Left renal pelvis (tissue), 4 donors: Measurements from ENCODE around the gene OMP. TPM values are rescaled to one million over a fixed set of nuclear protein-coding genes. Genes with fewer than 3 reads are reported as not detected.

Experiments used
- DNase-seq, 4 donors: peaks; one replicate each; pipeline ENCODE4 v3.0.0-alpha.2; 2013; ENCODE audit warnings: low read depth in 4 of 4, low spot score in 3 of 4
- polyA plus RNA-seq, 4 donors: library from polyadenylated mRNA; unstranded; fragments of 120-200 nt; gene quantifications; one replicate each; pipeline ENCODE4 v1.2.1, GENCODE V29; 2013; ENCODE audit not compliant: insufficient read length in 4 of 4

Gene OMP
- polyA plus RNA-seq, 4 donors, result 0.50 to 0.53 TPM; not detected in 2

- DNase-seq, result no peak
Measured at GRCh38 chr11:77119531-77119936, 16.9 kb downstream of the OMP start.

- no peak for DNase-seq
Measured at GRCh38 chr11:77120571-77120970, 17.9 kb downstream of the OMP start.

GRCh38 chr11:77121096-77121640 is 18.5 kb downstream of the OMP start:
- DNase-seq, result no peak

- DNase-seq, result no peak
Measured at GRCh38 chr11:77121876-77122575, 19.4 kb downstream of the OMP start.

GRCh38 chr11:77122576-77123212 is 20.1 kb downstream of the OMP start:
- DNase-seq, result no peak

- no peak for DNase-seq
Measured at GRCh38 chr11:77123591-77123990, 21.0 kb downstream of the OMP start.

GRCh38 chr11:77124041-77124440 is 21.4 kb downstream of the OMP start:
- DNase-seq, result no peak

- no peak for DNase-seq
Measured at GRCh38 chr11:77124488-77124887, 21.8 kb downstream of the OMP start.

- DNase-seq, result no peak
Measured at GRCh38 chr11:77125191-77125590, 22.6 kb downstream of the OMP start.

- no peak for DNase-seq
Measured at GRCh38 chr11:77125695-77126094, 23.1 kb downstream of the OMP start.

- DNase-seq, result no peak
Measured at GRCh38 chr11:77126156-77126775, 23.6 kb downstream of the OMP start.

GRCh38 chr11:77126861-77127234 is 24.2 kb downstream of the OMP start:
- no peak for DNase-seq

- DNase-seq, result peak in 3 of 4 donors; percentile 44 to 50 (median 47)
Measured at GRCh38 chr11:77127235-77127911, 24.7 kb downstream of the OMP start.

- peak; percentile 55 to 78 (median 66) for DNase-seq
Measured at GRCh38 chr11:77127920-77128691, 25.5 kb downstream of the OMP start, which contains the start of gene MYO7A. Gene MYO7A (plus strand): TSS chr11:77128246. CDS start chr11:77130635, 2,389 bp downstream.

- DNase-seq, result no peak
Measured at GRCh38 chr11:77129069-77129841, 26.6 kb downstream of the OMP start.

- no peak for DNase-seq
Measured at GRCh38 chr11:77129842-77130756, 27.5 kb downstream of the OMP start.

GRCh38 chr11:77130763-77131513 is 28.3 kb downstream of the OMP start:
- DNase-seq, result no peak

- DNase-seq, result no peak
Measured at GRCh38 chr11:77131560-77131959, 28.9 kb downstream of the OMP start.
